Colon (tissue), 2 donors: ENCODE measurements around the gene GMCL2.
"Not testable (repeated sequence)": the region's sequence is repeated elsewhere in the genome, so short reads cannot be mapped to it uniquely, and the experiment has no call there.

Experiments used
- FAIRE-seq: peaks from 2 replicates; lab custom pipeline; 2012; peaks lifted over from hg19 to GRCh38; lab: Jason Lieb, UNC
- donor health status: control.
- donor health status: control.

GMCL2 gene

DNA sequence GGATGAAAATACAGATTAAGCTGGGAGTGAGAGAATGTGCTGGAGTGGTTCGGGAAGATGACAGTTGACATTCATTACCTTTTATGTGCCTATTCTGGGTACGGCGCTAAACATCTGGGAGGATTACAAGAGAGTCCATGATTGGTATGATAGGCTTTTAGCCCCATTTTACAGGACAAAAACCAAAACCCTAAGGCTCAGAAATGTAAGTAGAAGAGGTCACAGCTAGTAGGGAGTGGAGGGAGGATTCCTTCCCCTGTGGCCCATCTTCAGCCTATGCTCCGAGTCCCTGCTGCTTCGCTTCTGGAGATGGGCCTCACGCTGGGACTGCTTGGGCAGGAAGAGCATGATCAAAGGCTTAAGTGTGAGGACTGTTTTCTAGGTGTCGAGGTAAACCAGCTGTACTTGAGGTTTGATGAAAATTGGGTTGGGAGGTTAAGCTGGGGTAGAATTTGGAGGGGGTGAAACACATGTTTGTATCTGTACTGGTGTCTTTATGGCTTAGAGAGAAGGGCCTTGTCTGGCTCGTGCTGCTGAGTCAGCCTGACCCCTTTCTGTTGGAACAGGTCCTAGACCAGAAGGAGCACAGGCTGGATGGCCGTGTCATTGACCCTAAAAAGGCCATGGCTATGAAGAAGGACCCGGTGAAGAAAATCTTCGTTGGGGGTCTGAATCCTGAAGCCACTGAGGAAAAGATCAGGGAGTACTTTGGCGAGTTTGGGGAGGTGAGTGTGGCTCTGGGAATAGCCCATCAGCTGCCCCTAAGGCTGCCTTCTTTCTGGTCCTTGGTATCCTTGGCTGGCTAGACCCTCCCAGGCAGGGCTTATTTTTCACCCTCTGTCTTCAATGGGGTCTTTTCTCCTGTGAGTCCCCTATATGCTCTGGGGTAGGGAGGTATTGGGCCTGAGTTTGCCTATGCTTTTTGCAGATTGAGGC is 19.3 kb upstream of the GMCL2 start:
- no peak for FAIRE-seq

GRCh38 chr5:178205749-178206047 is 18.5 kb upstream of the GMCL2 start:
- no peak for FAIRE-seq

- no peak for FAIRE-seq
Observed at GRCh38 chr5:178204935-178205748, 18.0 kb upstream of the GMCL2 start.

DNA sequence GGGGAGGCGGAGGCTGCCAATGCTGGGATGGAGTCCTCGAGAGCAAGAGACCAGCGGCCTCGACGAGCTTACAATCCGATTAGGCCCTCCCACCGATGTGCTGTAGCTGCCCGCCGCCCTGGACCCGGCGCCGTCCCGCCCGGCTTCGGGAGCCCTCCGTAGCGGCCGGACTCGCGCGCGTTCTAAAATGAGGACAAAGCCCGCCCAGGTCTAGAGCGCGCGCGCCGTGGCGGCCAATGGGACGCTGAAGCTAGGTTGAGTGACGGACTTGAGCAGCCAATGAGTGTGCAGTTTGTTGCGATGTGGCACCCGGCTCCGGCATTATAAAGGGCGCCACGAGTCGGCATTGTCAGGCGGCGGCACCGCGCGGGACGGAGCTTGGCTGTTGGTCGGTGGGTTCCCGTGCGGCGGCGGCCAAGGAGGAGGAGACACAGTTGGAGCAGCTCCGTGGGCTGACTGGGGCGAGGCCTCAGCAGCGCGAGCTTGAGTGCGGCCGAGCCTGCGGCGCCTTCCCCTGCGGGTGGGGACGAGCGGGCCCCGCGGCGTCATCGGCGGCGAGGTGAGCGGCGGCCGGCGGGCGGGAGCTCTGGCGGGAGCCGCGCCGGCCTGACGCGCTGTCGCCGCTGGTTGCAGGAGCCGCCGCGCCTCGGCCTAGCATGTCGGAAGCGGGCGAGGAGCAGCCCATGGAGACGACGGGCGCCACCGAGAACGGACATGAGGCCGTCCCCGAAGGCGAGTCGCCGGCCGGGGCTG is 17.2 kb upstream of the GMCL2 start, which contains the start of gene HNRNPAB:
Gene HNRNPAB (plus strand): TSS at position 352 of the 753 bp plus-strand sequence. CDS start 305 bp downstream, at position 657.
- no peak for FAIRE-seq

- no peak for FAIRE-seq
Observed at GRCh38 chr5:178203670-178204181, 16.6 kb upstream of the GMCL2 start.

- no peak for FAIRE-seq
Observed at GRCh38 chr5:178202541-178202940, 15.4 kb upstream of the GMCL2 start.

DNA sequence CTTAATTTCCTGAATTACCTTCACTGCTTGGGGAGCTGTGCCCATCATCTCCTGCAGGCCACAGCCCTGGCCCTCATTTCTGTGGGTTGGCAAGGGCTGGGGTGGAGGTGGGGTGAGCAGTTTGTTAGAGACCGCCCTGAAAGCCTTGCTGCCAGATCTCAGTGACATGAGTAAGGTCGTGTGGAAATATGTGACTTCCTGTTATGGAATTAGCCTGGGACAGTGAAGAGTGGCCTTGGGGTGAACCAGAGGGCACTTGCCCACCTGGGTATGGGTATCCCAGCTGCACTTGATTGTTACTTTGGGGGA is 14.7 kb upstream of the GMCL2 start:
- no peak for FAIRE-seq

GRCh38 chr5:178201221-178201926 is 14.2 kb upstream of the GMCL2 start:
- no peak for FAIRE-seq

DNA sequence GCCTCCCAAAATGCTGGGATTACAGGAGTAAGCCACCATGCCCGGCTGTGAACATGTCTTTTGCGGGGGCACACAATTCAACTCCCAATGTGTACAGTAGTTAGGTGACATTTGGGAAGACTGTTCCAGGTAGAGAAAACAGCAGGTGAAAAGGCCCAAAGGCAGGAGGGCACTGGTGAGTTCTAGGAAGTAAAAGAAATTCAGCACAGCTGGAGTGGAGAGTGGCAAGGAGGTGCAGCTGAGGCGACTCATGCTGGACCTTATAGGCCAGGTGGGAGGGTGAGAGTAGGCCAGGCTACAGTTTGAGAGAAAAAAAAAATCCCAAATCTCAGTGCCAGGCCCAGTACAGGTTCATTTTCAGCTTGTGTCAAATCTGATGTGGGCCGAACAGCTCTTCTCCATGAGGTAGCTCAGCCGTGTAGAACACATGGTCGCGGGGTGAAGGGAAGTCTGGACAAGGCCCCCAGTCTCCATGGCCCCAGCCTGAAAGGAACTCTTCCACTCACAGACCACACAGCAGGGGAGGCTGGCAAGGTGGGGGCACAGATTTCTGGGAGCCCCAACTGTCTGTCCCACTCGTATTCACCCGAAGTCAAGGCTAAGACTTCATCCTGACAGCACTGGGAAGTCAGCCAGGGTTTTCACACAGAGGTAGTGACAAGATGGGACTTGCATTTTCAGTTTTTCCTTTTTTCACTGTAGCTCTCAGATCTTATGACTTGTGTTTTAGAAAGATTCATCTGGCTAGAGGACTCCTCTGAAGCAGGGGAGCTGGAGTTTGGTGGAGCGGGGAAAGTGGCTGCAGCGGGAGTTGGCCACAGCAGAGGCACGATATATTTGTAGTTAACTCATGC is 12.6 kb upstream of the GMCL2 start:
- no peak for FAIRE-seq

GRCh38 chr5:178198706-178199105 is 11.5 kb upstream of the GMCL2 start:
- FAIRE-seq: no peak

- FAIRE-seq: not testable (repeated sequence)
Observed at GRCh38 chr5:178198151-178198550, 11.0 kb upstream of the GMCL2 start.

- no peak for FAIRE-seq
Observed at GRCh38 chr5:178196986-178197385, 9.8 kb upstream of the GMCL2 start.

DNA sequence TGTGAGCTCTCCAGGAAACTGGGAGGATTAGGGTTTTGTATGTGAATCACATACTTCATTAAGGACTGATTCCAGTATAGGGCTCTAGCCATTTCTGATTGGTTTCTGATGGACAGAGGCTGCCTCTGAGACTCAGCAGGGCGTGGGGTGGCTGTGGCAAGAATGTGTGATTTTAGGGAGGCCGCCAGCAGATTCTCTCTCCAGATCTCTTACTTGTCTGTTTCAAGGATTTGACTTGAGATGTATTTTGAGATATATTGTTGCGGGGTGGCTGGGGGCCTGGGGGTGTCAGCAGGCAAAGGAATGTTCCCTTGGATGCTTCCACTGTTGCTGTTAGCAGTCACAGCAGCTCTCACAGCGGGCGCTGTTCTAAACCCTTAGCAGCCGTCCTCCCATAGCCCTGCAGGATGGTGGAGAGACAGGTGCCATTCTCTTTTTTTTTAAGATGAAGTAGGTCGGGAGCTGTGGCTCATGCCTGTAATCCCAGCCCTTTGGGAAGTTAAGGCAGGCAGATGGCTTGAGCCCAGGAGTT is 9.2 kb upstream of the GMCL2 start:
- FAIRE-seq: no peak

DNA sequence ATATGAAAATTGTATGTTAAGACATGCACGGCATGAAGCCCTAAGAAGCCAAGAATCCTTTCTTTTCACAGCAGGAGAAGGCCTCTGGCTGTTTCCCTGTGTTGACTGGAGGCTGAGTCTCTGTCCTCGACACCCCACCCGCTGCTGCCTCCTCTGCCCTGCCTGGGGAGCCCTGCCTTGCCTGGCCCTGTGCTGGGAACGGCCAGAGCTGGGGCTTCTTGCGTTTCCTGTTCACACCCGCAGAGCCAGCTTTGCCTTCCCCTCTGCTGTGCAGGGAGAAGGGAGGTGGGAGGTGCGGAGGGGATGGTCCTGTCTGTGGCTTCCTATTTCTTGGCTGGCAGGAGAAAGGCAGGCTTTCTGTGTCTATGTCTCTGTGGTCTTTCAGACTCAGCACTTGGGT is 6.9 kb upstream of the GMCL2 start:
- no peak for FAIRE-seq

DNA sequence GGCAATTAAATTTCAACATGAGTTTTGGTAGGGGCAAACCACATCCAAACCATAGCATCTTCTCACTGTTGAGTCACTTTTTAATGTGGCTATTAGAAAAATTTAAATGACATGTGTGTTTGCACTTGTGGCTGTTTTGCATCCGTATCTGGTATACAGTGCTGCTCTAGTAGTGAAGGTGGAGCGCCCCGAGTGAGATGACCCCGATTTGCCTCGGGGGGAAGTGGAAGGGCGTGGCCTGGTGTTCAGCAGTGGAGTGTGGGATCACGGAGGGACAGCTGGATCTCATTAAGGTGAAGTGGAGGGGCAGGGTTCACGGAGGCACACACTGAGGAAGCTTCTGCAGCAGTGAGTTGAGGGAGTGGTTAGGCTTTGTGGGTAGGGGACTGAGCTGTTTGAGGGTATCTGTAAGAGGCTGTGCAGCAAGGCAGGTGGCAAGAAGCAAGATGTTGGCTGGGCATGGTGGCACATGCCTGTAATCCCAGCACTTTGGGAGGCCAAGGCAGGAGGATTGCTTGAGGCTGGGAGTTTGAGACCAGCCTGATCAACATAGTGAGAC is 6.2 kb upstream of the GMCL2 start:
- no peak for FAIRE-seq

GRCh38 chr5:178192787-178193186 is 5.6 kb upstream of the GMCL2 start:
- no peak for FAIRE-seq

GRCh38 chr5:178192244-178192643 is 5.1 kb upstream of the GMCL2 start:
- FAIRE-seq: no peak

DNA sequence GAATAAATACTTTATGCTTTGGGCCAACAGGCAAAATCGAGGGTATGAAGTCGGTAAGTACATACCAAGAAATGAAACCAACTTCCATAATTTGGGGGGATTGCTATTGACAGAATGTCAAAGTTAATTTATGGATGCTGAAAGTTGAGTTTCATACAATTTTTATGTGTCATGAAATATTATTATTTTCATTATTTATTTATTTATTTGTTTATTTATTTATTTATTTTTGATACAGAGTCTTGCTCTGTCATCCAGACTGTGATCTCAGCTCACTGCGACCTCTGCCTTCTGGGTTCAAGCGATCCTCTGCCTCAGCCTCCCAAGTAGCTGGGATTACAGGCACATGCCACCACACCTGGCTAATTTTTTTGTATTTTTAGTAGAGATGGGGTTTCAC is 4.5 kb upstream of the GMCL2 start:
- FAIRE-seq: no peak

- no peak for FAIRE-seq
Observed at GRCh38 chr5:178189433-178189832, 2.3 kb upstream of the GMCL2 start.

- FAIRE-seq: no peak
Observed at GRCh38 chr5:178186427-178186826, 744 bp downstream of the GMCL2 start.
